SK-N-MC (cell line): ENCODE results near the gene POTEE.
"Not testable (repeated sequence)": the region's sequence is repeated elsewhere in the genome, so short reads cannot be mapped to it uniquely, and the experiment has no call there.

ENCODE experiments used
- DNase-seq: peaks from one replicate; pipeline ENCODE4 v3.0.0-alpha.2; 2011; ENCODE audit warnings: low read depth, low spot score
- H3K27ac ChIP-seq: fragments of 200-600 bp; sonication (generic); 2 replicates; pipeline ENCODE4 v1.5.1; 2016; ENCODE audit warnings: mixed run types
- H3K36me3 ChIP-seq: fragments of 200-600 bp; sonication (generic); 2 replicates; pipeline ENCODE4 v1.6.1; 2017; ENCODE audit warnings: antibody characterized with exemption, low read length, mixed read lengths; ENCODE audit not compliant: insufficient read depth
- H3K4me3 ChIP-seq: fragments of 200-600 bp; sonication (generic); 2 replicates; pipeline ENCODE4 v1.5.1; 2016
- H3K9ac ChIP-seq: fragments of 200-600 bp; sonication (generic); 2 replicates; pipeline ENCODE4 v1.8.0; 2017; ENCODE audit warnings: mixed run types, mixed read lengths; ENCODE audit not compliant: insufficient read length
- H3K9me3 ChIP-seq: fragments of 200-600 bp; sonication (generic); 2 replicates; pipeline ENCODE4 v1.6.1; 2017; ENCODE audit warnings: low read depth, mild to moderate bottlenecking, antibody characterized with exemption, low read length, moderate library complexity, mixed read lengths
- EZH2 ChIP-seq: fragments of 200-600 bp; sonication (generic); IDR thresholded peaks from one replicate; pipeline ENCODE4 v1.6.1; 2017; ENCODE audit warnings: antibody characterized with exemption
- FOXP2 ChIP-seq: optimal IDR thresholded peaks from 2 replicates; pipeline ENCODE3; 2011; ENCODE audit warnings: mild to moderate bottlenecking, moderate library complexity; ENCODE audit not compliant: insufficient read depth; ENCODE audit errors: extremely low read length, control extremely low read depth
- POLR2AphosphoS5 ChIP-seq: IDR thresholded peaks from 2 replicates; pipeline ENCODE4 v1.6.1; 2012; ENCODE audit warnings: mild to moderate bottlenecking, low read depth, low read length, borderline replicate concordance

Gene POTEE

GRCh38 chr2:131209030-131209772, at the start of gene POTEE:
TSS of gene POTEE (plus strand) at chr2:131209536. CDS start at chr2:131218403, 8,867 bp downstream.
- not testable (repeated sequence) for H3K9me3 ChIP-seq, H3K27ac ChIP-seq, H3K4me3 ChIP-seq, H3K9ac ChIP-seq, DNase-seq, H3K36me3 ChIP-seq

GRCh38 chr2:131165562-131165961, 43.8 kb upstream of the POTEE start:
- not testable (repeated sequence) for DNase-seq, H3K4me3 ChIP-seq, H3K9me3 ChIP-seq, H3K27ac ChIP-seq, H3K9ac ChIP-seq, H3K36me3 ChIP-seq

GRCh38 chr2:131168538-131168937, 40.8 kb upstream of the POTEE start:
- no peak overlapping the region for H3K9ac ChIP-seq
- no peak overlapping the region for H3K4me3 ChIP-seq
- no peak for DNase-seq
- no peaks in the 10 kb centered on the region for H3K9me3 ChIP-seq
- no peak for TF ChIP-seq POLR2AphosphoS5
- no peak for TF ChIP-seq FOXP2
- TF ChIP-seq EZH2: no peak
- no peaks in the 10 kb centered on the region for H3K36me3 ChIP-seq
- no peak overlapping the region for H3K27ac ChIP-seq

- H3K36me3 ChIP-seq, H3K27ac ChIP-seq, H3K9ac ChIP-seq, H3K4me3 ChIP-seq, H3K9me3 ChIP-seq, DNase-seq: not testable (repeated sequence)
Observed at GRCh38 chr2:131178050-131178449, 31.3 kb upstream of the POTEE start.

GRCh38 chr2:131178721-131179418, 30.5 kb upstream of the POTEE start:
- not testable (repeated sequence) for H3K27ac ChIP-seq, H3K36me3 ChIP-seq, H3K9ac ChIP-seq, H3K9me3 ChIP-seq, H3K4me3 ChIP-seq, DNase-seq

- H3K9ac ChIP-seq, H3K4me3 ChIP-seq: not testable (repeated sequence)
Observed at GRCh38 chr2:131181451-131181850, 27.9 kb upstream of the POTEE start.

GRCh38 chr2:131193421-131193820, 15.9 kb upstream of the POTEE start:
- H3K9ac ChIP-seq, H3K27ac ChIP-seq, H3K36me3 ChIP-seq, DNase-seq, H3K4me3 ChIP-seq, H3K9me3 ChIP-seq: not testable (repeated sequence)

More at GRCh38 chr2:131181451-131181850, 27.9 kb upstream of the POTEE start:
- not testable (repeated sequence) for H3K27ac ChIP-seq, H3K9me3 ChIP-seq, DNase-seq, H3K36me3 ChIP-seq

GRCh38 chr2:131196186-131196585, 13.2 kb upstream of the POTEE start:
- H3K4me3 ChIP-seq, H3K36me3 ChIP-seq, H3K9ac ChIP-seq, H3K9me3 ChIP-seq, DNase-seq, H3K27ac ChIP-seq: not testable (repeated sequence)

- Histone ChIP-seq H3K4me3 (no peak overlapping the region), H3K9ac (no peak overlapping the region), H3K36me3 (no peaks in the 10 kb centered on the region), H3K27ac (no peak overlapping the region), H3K9me3 (no peaks in the 10 kb centered on the region)
- no peak for TF ChIP-seq FOXP2
- no peak for TF ChIP-seq EZH2
- TF ChIP-seq POLR2AphosphoS5: no peak
- no peak for DNase-seq
Observed at GRCh38 chr2:131201098-131201497, 8.2 kb upstream of the POTEE start.

- not testable (repeated sequence) for DNase-seq, H3K9me3 ChIP-seq, H3K4me3 ChIP-seq, H3K36me3 ChIP-seq, H3K9ac ChIP-seq, H3K27ac ChIP-seq
Observed at GRCh38 chr2:131207839-131208238, 1.5 kb upstream of the POTEE start.

- H3K9me3 ChIP-seq, DNase-seq, H3K9ac ChIP-seq, H3K27ac ChIP-seq, H3K4me3 ChIP-seq, H3K36me3 ChIP-seq: not testable (repeated sequence)
Observed at GRCh38 chr2:131209773-131210104, 403 bp downstream of the POTEE start.

GRCh38 chr2:131210434-131211211, 1.3 kb downstream of the POTEE start:
- H3K4me3 ChIP-seq, H3K9ac ChIP-seq, H3K36me3 ChIP-seq, H3K27ac ChIP-seq, H3K9me3 ChIP-seq, DNase-seq: not testable (repeated sequence)

- H3K9ac ChIP-seq, H3K36me3 ChIP-seq, H3K4me3 ChIP-seq, DNase-seq, H3K27ac ChIP-seq, H3K9me3 ChIP-seq: not testable (repeated sequence)
Observed at GRCh38 chr2:131217238-131217986, 8.1 kb downstream of the POTEE start.
